Skeletal muscle satellite cell (primary cell): ENCODE measurements around the gene PTCD2.
"Not testable (repeated sequence)": the region's sequence is repeated elsewhere in the genome, so short reads cannot be mapped to it uniquely, and the experiment has no call there.

ENCODE experiments used
- H3K27me3 ChIP-seq: 2 replicates; pipeline ENCODE4 v1.7.0; 2013; ENCODE audit warnings: low read length; ENCODE audit not compliant: control insufficient read depth, insufficient read depth
- H3K36me3 ChIP-seq: 2 replicates; pipeline ENCODE4 v1.7.0; 2013; ENCODE audit warnings: mild to moderate bottlenecking, control low read depth, low read length; ENCODE audit not compliant: insufficient read depth
- H3K4me1 ChIP-seq: 2 replicates; pipeline ENCODE4 v1.7.0; 2013; ENCODE audit warnings: low read length; ENCODE audit not compliant: control insufficient read depth, insufficient read depth
- H3K4me2 ChIP-seq: 2 replicates; pipeline ENCODE4 v1.7.0; 2013; ENCODE audit warnings: mild to moderate bottlenecking, low read length
- H3K4me3 ChIP-seq: 2 replicates; pipeline ENCODE4 v1.7.0; 2013; ENCODE audit warnings: low read length
- H3K9ac ChIP-seq: 2 replicates; pipeline ENCODE4 v1.7.0; 2013; ENCODE audit warnings: mild to moderate bottlenecking, low read depth, low read length, moderate library complexity
- H3K9me3 ChIP-seq: replicated peaks from 2 replicates; pipeline ENCODE4 v1.7.0; 2013; ENCODE audit warnings: mild to moderate bottlenecking, control low read depth, low read length

Gene PTCD2

GRCh38 chr5:72285424-72285821 lies 34.8 kb upstream of the PTCD2 start:
- no peaks in the 10 kb centered on the region for H3K27me3 ChIP-seq
- peaks cover 11% of the 10 kb centered on the region for H3K36me3 ChIP-seq
- peaks cover 24% of the 10 kb centered on the region for H3K4me1 ChIP-seq
- no peak overlapping the region for H3K4me2 ChIP-seq
- H3K9ac ChIP-seq: no peak overlapping the region
- H3K4me3 ChIP-seq: no peak overlapping the region
- H3K9me3 ChIP-seq: no peaks in the 10 kb centered on the region

- Histone ChIP-seq H3K9me3 (no peaks in the 10 kb centered on the region), H3K9ac (no peak overlapping the region), H3K27me3 (no peaks in the 10 kb centered on the region)
Measured at GRCh38 chr5:72286798-72287197, 33.4 kb upstream of the PTCD2 start.

GRCh38 chr5:72288924-72289323 lies 31.2 kb upstream of the PTCD2 start:
- Histone ChIP-seq H3K4me2 (no peak overlapping the region), H3K9me3 (no peaks in the 10 kb centered on the region), H3K4me1 (peaks cover 3% of the 10 kb centered on the region), H3K27me3 (no peaks in the 10 kb centered on the region), H3K9ac (no peak overlapping the region), H3K36me3 (peaks cover 16% of the 10 kb centered on the region), H3K4me3 (no peak overlapping the region)

More at GRCh38 chr5:72286798-72287197, 33.4 kb upstream of the PTCD2 start:
- no peak overlapping the region for H3K4me3 ChIP-seq
- no peak overlapping the region for H3K4me2 ChIP-seq
- H3K4me1 ChIP-seq: peaks cover 17% of the 10 kb centered on the region
- peaks cover 11% of the 10 kb centered on the region for H3K36me3 ChIP-seq

- Histone ChIP-seq H3K27me3 (no peaks in the 10 kb centered on the region), H3K36me3 (peaks cover 26% of the 10 kb centered on the region), H3K4me1 (peaks cover 3% of the 10 kb centered on the region), H3K4me3 (no peak overlapping the region), H3K4me2 (no peak overlapping the region), H3K9ac (no peak overlapping the region), H3K9me3 (no peaks in the 10 kb centered on the region)
Measured at GRCh38 chr5:72290356-72291133, 29.6 kb upstream of the PTCD2 start.

- Histone ChIP-seq H3K27me3 (no peaks in the 10 kb centered on the region), H3K9ac (no peak overlapping the region), H3K9me3 (no peaks in the 10 kb centered on the region), H3K36me3 (peaks cover 35% of the 10 kb centered on the region), H3K4me3 (no peak overlapping the region), H3K4me1 (peaks cover 3% of the 10 kb centered on the region), H3K4me2 (no peak overlapping the region)
Measured at GRCh38 chr5:72291601-72292000, 28.6 kb upstream of the PTCD2 start.

GRCh38 chr5:72292411-72292810 lies 27.8 kb upstream of the PTCD2 start:
- peaks cover 3% of the 10 kb centered on the region for H3K4me1 ChIP-seq
- H3K4me2 ChIP-seq: no peak overlapping the region
- H3K36me3 ChIP-seq: peaks cover 38% of the 10 kb centered on the region

GRCh38 chr5:72293495-72294055 lies 26.6 kb upstream of the PTCD2 start:
- Histone ChIP-seq H3K4me2 (no peak overlapping the region), H3K27me3 (no peaks in the 10 kb centered on the region), H3K4me1 (peaks cover 3% of the 10 kb centered on the region), H3K9ac (no peak overlapping the region), H3K36me3 (peaks cover 32% of the 10 kb centered on the region), H3K4me3 (no peak overlapping the region), H3K9me3 (no peaks in the 10 kb centered on the region)

More at GRCh38 chr5:72292411-72292810, 27.8 kb upstream of the PTCD2 start:
- Histone ChIP-seq H3K4me3 (no peak overlapping the region), H3K27me3 (no peaks in the 10 kb centered on the region), H3K9ac (no peak overlapping the region), H3K9me3 (no peaks in the 10 kb centered on the region)

- Histone ChIP-seq H3K9ac (no peak overlapping the region), H3K27me3 (no peaks in the 10 kb centered on the region), H3K4me2 (no peak overlapping the region), H3K4me3 (no peak overlapping the region), H3K4me1 (peaks cover 3% of the 10 kb centered on the region), H3K36me3 (peaks cover 28% of the 10 kb centered on the region), H3K9me3 (no peaks in the 10 kb centered on the region)
Measured at GRCh38 chr5:72294473-72294872, 25.7 kb upstream of the PTCD2 start.

- Histone ChIP-seq H3K36me3 (peaks cover 28% of the 10 kb centered on the region), H3K9ac (no peak overlapping the region), H3K4me1 (peaks cover 3% of the 10 kb centered on the region), H3K27me3 (no peaks in the 10 kb centered on the region), H3K9me3 (no peaks in the 10 kb centered on the region), H3K4me3 (no peak overlapping the region), H3K4me2 (no peak overlapping the region)
Measured at GRCh38 chr5:72295539-72295938, 24.6 kb upstream of the PTCD2 start.

- Histone ChIP-seq H3K9me3 (no peaks in the 10 kb centered on the region), H3K4me2 (no peak overlapping the region), H3K9ac (no peak overlapping the region), H3K27me3 (no peaks in the 10 kb centered on the region), H3K4me1 (peaks cover 9% of the 10 kb centered on the region), H3K4me3 (no peak overlapping the region), H3K36me3 (peaks cover 28% of the 10 kb centered on the region)
Measured at GRCh38 chr5:72296256-72296655, 23.9 kb upstream of the PTCD2 start.

- Histone ChIP-seq H3K4me1 (peaks cover 15% of the 10 kb centered on the region), H3K36me3 (peaks cover 44% of the 10 kb centered on the region)
- H3K27me3 ChIP-seq, H3K4me3 ChIP-seq, H3K4me2 ChIP-seq, H3K9me3 ChIP-seq, H3K9ac ChIP-seq: not testable (repeated sequence)
Measured at GRCh38 chr5:72298136-72298535, 22.0 kb upstream of the PTCD2 start.

- H3K4me1 ChIP-seq: peaks cover 13% of the 10 kb centered on the region
- no peak overlapping the region for H3K9ac ChIP-seq
- H3K27me3 ChIP-seq: no peaks in the 10 kb centered on the region
- peaks cover 39% of the 10 kb centered on the region for H3K36me3 ChIP-seq
- H3K4me3 ChIP-seq: no peak overlapping the region
- no peak overlapping the region for H3K4me2 ChIP-seq
- no peaks in the 10 kb centered on the region for H3K9me3 ChIP-seq
Measured at GRCh38 chr5:72298711-72299110, 21.5 kb upstream of the PTCD2 start.
